Neural cell (in vitro differentiated cells): ENCODE results near the gene FOSL2.

Source experiments
- POLR2AphosphoS5 ChIP-seq: IDR thresholded peaks from 2 replicates; pipeline ENCODE4 v1.6.1; 2012
- RAD21 ChIP-seq: fragments of 450-650 bp; conservative IDR thresholded peaks from 2 replicates; pipeline ENCODE4 v1.6.1; 2014; ENCODE audit warnings: antibody characterized with exemption, mild to moderate bottlenecking, moderate library complexity
- TAF1 ChIP-seq: IDR thresholded peaks from 2 replicates; pipeline ENCODE4 v1.6.1; 2012; ENCODE audit warnings: low read depth
- TF ChIP-seq, protein P1 (sequence below): fragments of 450-650 bp; IDR thresholded peaks from 2 replicates; pipeline ENCODE4 v1.5.1; 2014; ENCODE audit warnings: antibody characterized with exemption, mild to moderate bottlenecking, moderate library complexity; ENCODE audit not compliant: poor library complexity, severe bottlenecking

DNA sequence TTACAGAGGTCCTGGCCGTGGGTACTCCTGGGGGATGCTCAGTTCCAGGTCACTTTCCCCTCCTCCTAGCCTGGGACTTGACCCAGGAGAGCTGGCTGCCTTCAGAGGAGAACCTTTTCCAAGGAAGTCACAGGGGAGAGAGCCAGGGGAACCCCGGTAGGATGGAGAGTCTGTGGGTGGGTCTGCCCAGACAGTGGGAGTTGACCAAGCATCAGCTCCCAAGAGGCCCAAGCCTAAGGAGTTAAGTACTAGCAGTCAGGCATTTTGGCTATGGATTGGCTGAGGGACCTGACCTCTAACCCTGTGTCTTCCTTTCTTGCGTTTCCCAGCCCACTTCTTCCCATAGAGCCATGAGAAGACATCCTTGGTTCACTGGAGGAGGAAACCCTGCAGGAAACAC lies 54.4 kb downstream of the FOSL2 start:
- TF ChIP-seq, protein P1, sequence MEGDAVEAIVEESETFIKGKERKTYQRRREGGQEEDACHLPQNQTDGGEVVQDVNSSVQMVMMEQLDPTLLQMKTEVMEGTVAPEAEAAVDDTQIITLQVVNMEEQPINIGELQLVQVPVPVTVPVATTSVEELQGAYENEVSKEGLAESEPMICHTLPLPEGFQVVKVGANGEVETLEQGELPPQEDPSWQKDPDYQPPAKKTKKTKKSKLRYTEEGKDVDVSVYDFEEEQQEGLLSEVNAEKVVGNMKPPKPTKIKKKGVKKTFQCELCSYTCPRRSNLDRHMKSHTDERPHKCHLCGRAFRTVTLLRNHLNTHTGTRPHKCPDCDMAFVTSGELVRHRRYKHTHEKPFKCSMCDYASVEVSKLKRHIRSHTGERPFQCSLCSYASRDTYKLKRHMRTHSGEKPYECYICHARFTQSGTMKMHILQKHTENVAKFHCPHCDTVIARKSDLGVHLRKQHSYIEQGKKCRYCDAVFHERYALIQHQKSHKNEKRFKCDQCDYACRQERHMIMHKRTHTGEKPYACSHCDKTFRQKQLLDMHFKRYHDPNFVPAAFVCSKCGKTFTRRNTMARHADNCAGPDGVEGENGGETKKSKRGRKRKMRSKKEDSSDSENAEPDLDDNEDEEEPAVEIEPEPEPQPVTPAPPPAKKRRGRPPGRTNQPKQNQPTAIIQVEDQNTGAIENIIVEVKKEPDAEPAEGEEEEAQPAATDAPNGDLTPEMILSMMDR = no peak
- TF ChIP-seq RAD21 (no peak), TAF1 (no peak), POLR2AphosphoS5 (no peak)
